HG02840 (cell line): ENCODE results near the gene AP1AR.
A peak's percentile ranks its signal among the peaks of the same experiment; 100 is the strongest.

Source experiments
- ATAC-seq: cut with Tn5 transposase; IDR thresholded peaks from one replicate; pipeline ENCODE4 v1.9.1; 2021; ENCODE audit warnings: mild to moderate bottlenecking, moderate library complexity, moderate number of reproducible peaks; ENCODE audit not compliant: unreplicated experiment, low FRiP score

The AP1AR gene

DNA sequence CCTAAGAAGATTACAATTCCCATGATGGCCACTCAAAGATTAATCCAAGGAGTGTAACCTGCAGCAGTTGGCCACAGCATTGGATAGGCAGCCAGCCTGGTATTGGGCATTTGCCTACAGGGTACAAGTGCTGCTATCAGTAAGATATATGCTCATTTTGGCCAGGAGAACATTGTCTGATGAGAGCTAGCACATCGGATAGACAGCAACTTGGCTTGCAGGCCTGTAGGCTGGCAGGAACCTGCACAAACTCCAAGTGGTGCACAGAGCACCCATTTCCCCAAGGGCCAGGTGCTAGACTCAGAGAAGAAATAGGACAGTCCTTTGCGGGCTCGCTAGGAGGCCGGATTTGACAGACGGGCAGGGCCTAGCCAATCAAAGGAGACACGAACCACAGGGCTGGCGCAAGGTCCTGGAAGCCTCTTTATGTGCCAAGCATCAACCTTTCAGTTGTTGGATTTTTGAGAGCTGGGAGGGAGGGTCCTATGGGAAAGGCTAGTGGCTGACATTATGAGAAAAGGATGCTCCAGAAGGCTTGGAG lies 11.7 kb upstream of the AP1AR start:
- no peak for ATAC-seq

DNA sequence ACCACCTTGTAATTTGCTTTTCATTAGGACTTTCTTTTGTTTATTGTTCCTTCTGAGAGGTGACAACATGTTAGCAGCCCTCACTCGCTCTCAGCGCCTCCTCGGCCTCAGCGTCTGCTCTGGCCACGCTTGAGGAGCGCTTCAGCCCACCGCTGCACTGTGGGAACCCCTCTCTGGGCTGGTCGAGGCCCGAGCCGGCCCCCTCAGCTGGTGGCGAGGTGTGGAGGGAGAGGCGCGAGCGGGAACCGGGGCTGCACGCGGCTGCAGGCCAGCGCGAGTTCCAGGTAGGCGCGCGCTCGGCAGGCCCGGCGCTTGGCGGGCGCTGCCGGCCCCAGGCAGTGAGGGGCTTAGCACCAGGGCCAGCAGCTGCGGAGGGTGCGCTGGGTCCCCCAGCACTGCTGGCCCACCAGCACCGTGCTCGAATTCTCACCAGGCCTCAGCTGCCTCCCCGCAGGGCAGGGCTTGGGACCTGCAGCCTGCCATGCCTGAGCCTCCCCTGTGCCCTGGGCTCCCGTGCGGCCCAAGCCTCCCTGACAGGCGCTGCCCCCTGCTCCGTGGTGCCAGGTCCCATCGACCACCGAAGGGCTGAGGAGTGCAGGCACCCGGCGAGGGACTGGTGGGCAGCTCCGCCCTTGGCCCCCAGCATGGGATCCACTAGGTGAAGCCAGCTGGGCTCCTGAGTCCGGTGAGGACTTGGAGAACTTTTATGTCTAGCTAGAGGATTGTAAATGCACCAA lies 9.2 kb upstream of the AP1AR start:
- no peak for ATAC-seq

DNA sequence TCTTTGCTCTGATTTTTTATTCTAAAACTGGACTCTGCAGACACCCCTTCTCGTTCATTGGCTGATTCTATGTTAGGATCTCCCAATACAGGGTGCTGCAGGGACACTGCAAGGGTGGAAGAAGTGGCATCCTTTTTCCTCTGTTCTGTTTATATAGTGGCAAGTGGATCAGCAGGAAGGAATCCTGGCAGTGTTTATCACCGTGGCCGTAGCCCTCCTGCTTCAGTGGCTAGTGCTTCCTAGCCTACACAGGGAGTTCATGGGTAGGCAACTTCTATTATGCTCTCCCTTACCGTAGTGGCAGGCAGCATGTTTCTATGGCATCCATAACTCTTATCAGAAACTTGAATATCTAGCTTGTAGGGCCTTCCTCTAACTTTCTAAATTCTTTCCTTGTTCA lies 6.4 kb upstream of the AP1AR start:
- no peak for ATAC-seq

DNA sequence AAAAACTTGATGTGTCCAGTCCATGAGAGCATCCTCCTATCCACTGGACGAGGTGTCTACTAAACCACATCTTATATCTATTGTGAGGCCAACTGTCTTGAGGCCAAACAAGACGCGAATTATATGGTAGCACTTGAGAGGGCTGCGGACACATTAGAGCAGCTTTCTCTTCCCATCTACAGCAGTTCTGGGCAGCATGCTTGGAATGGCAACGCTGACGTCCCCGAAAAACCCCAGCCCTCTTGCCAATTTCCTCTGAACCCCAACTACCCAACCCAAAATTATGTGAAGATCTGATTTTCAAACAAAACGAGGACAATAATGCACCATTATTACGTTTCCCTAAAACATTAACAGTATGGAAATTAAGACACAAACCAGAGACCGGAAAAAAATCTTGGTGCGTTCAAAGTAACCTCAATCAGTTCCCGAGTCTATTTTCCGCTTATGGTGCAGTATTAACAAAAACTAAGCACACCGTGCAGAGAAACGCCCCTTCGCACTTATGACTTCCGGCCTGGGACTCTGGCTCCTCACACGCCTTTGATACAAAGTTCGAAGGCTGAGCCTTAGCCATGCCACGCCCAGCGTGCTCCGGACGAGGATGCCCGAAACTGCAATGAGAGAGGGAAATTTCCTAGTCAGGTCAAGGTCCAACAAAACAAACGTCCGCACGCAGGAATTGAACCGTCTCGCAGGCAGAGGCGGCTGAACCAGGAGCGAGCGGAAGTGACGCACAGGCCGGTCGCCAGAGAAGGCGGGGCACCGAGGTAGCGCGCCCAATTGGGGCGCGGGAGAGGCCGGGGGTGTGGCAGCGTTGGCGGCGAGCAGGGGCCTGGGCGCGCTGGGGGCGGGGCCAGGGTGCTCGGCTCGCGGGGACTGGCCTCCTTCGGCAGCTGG lies 458 bp upstream of the AP1AR start:
- ATAC-seq, result peak; percentile 85

DNA sequence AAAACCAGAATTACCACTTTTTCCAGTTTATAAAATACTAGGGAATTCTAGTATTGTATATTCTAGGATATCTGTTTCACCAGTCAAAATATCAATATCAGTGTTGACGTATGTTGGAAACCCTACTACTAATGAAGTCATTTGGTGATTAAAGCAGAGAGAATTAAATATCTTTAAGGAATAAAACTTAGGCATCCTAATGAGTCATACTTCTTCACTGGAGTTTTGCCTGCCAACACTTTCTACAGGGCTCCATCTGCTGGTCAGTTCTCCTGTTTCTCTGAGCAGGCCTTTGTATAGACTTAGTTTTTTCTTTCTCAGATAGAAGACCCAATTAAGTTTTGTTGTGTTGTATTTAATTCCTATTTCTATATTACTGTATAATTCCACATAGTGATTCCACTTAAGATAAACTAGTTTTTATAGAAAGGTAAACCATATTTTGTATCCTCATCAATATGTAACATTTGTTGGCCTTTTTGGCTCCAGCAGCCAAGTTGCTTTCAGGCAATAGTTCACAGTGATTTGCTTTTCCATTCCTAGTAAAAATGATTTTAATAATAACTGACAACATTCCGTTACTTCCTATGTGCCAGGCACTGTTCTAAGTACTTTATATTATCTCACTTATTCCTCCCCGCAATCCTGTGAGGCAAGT lies 3.5 kb downstream of the AP1AR start:
- no peak for ATAC-seq

DNA sequence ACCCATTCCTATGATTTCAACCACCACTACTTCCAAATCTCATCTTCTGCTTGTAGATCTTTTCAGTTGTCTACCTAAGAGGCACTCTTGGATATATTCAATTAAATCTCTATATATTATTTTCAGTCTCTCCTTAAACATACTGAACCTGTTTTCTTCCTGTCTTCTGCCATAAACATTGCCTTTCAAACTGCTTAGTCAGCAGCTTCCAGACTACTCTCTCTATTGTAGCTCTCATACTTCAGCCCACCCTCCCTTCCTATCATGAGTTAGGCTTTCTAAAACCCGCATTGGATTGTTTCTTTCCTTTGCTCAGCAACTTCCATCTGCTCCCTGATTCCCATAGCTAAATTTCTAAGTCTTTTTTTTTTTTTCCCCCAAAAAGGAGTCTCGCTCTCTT lies 4.5 kb downstream of the AP1AR start:
- ATAC-seq, result no peak

DNA sequence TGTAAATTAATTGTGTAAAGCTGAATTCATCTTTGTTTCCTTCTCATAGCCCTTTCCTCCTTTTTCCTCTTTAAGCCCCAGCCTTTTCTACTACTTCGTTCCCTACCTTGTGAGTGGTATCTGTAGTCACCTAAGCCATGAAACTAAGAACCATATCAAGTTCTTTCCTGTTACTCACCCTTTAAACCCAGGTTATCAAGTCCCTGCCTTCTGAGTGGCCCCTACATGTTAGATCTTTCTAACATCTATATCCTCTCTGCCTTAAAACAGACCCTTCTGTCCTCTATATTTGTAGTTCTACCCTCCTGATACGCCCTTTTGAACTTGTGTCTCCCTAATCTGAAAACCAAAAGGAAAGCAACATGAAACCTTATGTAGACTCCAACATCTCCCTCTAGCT lies 7.2 kb downstream of the AP1AR start:
- no peak for ATAC-seq

DNA sequence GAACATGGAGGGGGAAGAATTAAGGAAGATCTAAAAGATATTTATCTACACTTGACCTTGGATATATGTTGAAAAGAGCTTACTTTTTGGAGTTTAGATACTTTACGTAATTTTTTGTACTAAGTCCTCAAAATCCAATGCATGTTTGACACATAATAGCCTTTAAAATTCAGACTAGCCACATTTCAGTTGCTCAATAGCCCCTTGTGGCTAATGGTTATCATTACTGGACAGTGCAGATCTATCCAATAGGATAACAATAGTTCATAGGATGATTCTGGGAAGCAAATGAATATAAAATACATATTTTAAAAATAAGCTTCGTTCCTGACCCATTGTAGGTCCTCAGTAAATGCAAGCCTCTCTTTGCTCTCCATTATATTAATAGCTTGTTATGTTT lies 13.8 kb downstream of the AP1AR start:
- ATAC-seq, result no peak

DNA sequence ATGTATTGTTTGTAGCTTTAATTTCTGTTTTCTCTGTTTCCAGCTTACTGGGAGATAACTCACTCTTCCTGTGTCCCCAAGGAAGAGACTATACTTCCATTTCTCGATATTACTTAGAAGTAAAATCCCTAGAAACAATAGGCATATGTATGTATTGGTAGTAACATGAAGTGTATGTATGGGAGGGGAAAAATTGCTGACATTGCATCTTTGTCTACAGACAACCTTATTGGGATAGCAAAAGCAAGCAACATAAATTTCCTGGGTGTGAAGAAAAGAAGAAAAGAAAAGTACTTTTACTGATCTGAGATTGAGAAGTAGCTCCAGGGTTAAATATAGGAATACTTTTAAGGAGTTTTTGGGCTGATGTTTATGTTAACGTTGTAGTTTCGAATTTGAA lies 15.4 kb downstream of the AP1AR start:
- no peak for ATAC-seq

DNA sequence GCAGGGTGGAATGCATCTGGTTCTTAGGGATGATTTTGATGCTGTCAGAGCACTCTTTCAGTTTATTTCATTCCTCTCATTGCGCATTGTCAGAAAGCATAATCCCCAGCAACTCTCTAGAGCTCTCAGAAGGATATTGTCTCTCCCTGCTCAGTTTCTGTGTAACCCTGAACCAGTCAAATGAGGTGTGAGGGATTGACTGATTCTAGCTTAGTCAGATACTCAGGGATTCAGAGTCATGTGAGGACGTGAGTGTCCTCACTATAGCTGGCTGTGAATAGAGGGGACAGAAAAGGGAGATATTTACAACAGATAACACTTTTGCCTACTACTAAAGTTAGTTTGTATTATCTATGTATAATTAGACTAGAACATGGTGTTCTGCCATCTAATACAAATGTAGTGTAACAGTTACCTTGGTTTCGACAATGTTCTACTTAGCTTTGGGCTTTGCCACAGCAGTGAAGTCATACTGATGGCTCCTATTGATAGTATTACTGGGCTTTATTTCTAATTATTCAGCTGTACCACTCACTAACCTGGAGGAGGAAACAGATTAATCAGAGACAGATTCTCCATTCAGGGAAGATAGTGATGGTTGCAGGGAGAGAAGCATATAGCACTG lies 19.5 kb downstream of the AP1AR start:
- ATAC-seq, result no peak

DNA sequence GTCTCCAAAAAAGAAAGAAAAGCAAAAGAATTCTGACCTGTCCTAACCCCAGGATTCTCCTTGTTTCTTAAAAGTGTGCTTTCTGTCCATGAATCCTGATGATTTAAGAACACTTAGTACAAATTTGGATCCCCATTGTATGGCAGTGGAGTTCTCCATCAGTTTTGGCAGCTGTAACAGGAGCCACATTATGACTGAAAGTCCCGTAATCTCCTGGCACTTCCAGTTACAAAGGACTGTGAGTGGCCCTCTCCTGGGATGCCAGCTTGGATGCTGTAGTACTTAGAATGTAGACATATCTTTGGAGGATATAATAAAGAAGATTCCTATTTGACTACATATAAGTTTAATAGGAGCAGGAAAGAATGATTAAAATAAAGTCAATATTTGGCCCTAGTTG lies 20.6 kb downstream of the AP1AR start:
- no peak for ATAC-seq

DNA sequence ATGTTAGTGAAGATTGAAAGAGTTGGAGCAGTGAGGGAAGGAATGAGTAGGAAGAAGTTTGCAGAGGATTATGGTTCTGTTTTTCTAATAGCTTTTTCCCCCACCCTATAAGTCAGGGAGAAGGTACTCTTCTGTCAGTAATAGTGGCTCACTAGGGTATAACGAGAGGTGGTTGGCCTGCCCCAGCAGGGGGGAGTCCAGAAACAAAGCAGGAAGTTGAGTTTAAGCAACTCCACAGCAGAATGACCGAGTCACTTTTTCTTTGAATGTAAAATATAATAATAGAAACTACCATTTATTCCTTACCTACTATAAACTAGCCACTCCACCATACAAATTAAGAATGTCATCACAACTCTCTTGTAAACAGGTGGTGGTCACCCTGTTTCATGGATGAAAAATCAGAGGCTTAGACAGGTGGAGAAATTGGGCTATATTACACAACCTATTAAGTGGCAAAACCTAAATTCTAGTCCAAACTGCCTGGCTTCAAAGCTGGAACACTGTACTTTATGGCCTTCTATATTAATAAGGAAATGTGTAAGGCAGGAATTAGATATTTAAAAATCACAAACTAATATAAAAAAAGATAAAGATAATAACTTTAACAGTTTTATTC lies 21.9 kb downstream of the AP1AR start:
- ATAC-seq, result no peak

DNA sequence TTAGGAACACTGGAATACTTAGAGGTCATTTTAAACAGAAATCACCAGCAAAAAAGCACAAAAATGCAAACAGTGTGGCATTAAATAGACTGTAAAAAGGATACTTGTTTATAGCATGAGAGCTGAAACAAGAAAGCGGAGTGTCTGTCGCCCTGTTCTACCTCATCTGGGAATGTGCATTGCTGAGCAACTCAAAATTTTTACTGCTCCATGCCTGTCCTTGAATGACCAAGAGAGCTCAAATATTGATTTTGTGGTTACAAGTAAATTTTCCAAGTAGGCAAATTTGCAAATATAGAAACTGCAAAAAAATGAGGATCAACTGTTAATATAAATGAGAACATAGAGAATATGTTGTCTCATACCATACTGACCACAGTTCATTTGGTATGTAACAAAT lies 25.5 kb downstream of the AP1AR start:
- no peak for ATAC-seq

DNA sequence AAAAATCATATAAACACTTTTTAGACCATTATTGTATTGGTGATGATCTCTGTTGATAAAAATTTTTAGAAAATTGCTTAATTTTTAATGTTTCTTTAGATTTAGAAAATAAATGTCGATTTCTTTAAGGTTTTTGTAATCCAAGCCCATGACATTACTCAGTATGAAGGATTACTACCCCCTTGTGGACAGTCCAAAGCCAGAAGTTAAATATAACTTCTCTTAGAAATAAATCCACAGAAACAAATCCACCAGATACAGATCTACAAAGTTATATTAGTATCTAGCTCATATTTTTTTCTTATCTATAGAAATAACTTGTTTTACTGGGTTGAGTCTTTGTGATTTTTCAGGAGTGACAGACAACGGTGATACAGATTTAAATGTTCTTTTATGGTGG lies 35.2 kb downstream of the AP1AR start:
- ATAC-seq, result no peak

DNA sequence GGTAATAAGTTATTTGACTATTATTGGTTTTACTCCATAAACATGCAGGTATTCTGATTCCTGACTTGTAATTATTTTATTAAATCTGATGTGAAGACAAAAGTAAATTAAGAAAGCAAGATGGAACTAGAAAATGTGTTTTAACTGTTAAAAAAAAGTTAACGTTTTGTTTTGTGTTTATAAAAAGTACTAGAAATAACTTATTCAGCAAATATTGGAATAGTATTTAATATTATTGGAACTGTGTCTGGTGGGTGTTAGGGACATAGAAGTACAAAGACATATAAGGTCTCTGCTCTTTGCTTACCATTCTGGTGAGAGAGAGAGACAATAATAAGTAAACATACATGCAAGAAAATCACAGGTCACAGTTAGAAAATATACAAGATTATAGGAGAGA lies 38.5 kb downstream of the AP1AR start:
- no peak for ATAC-seq

DNA sequence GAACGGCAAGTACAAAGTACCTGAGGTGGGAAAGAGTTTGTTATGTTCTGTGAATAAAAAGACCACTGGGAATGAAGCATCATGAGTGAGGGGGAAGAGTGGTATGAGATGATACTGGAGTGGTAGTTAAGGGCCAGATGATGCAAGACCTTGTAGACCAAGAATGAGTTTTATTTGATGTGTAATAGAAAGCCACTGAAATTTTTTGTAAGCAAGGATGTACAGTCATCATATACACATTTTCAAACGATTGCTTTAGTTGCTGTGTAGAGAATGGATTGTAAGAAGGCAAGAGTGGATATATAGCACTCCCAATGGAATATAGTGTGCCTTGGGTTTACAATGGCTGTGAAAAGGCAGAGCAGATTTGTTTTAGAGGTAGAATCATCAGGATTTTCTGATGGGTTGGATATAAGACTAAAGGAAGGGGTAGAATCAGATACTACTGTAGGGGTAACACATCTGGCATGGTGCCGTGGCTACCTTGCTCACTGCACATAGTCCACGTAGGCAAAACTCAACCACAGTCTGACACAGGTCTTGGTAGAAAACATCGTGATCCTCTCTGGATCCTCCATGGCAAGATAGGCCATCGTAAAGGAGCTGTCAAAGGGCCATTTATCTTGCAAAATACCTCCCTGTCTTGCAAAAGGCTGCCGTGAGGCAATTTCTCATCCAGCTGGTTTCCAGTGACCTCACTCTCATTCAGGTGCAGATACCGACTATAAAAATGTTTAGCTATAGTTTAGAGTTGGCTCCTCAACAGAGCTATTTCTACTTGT lies 39.2 kb downstream of the AP1AR start:
- ATAC-seq, result no peak

DNA sequence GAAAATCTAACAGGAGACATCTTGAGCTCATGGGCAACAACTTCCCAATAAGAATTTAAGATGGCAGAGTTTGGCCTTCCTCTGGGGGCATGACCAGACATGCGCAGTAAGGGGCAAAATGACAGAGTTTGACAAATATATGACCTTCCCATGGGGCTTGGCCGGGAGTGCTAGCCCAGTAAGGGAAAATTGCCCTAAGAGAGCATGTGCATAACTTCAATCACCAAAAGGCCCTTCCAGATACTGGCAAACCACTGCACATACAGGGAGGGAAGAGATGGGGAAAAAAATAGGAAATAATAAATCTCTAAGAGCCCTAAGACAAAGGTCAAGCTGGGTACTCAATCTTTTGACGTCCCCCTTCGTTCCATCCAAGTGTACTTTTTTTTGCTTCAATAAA lies 40.7 kb downstream of the AP1AR start:
- ATAC-seq, result no peak

DNA sequence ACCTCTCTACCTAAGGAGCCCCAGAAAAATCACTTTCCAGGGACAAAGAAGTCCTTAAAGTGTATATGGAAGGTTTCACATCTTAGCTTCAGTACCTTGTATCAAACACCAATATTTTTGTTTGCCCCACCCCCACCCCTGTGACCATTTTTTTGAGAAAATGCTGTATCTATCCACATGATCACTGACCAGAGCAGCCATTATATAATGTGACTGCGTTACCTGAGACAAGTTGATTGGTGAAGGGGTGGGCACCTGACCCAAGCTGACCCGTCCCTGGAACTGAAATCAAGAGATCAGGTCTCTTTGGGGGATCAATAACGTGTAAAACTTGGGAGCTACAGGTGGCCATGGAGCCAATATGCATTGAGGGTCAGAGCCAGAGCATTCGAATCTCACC lies 43.4 kb downstream of the AP1AR start:
- ATAC-seq, result no peak

DNA sequence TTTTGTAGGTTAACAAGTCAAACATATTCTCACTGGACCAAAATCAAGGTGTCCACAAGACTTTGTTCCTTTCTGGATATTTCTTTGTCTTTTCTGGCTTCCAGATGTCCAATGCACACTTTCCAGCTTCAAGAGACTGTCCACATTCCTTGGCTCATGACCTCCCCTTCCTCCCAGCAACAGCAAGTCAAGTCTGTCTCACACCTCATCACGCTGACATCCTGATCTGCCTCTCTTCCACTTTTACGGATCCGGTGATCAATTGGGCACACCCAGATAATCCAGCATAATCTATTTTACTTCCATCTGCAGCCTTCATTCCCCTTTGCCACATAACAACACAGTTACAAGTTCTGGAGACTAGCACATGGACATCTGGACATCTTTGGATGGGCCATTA lies 44.5 kb downstream of the AP1AR start:
- ATAC-seq, result no peak

DNA sequence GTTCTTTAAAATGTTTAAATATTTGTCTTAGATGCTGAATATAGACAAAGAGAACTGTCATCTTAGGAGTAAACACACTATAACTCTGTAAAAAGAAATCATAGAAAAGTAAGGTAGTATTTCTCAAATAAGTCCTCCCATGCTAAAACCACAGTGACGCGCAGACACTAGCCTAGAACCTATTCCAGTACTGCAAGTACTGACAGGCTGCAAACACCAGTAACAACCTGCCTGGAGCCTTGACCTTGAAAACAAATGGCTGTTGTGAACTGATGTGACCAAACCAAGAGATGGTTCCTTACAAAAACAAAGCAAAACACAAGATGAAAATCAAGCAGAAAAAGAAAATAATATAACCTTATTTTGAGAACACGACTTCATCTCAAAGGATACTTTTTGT lies 45.6 kb downstream of the AP1AR start:
- no peak for ATAC-seq
